ENCODE measurements around the gene LRRC23. TPM values are rescaled to one million over a fixed set of nuclear protein-coding genes. Genes with fewer than 3 reads are reported as not detected.
"Not testable (repeated sequence)": the region's sequence is repeated elsewhere in the genome, so short reads cannot be mapped to it uniquely, and the experiment has no call there.

The LRRC23 gene
- polyA plus RNA-seq, 2 of the 4 experiments (the other 2 are of a cell fraction), result 19.1 to 33.3 TPM

DNA sequence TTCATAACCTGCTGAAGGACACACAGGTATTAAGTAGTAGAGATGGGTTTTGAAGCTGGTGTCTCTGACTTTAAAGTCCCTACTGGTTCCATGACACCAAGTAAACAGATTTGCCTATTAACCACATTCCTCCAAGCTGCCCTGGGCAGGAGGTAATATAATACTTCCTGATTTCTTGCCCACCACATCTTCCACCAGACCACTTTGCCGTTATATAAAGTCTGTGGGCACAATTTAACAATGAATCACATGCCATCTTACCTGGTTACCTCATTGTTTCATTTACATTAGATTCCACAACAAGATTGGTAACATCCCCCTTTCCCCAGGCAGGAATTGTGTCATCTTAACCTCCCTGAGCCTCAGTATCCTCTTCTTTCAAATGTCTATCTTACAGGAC lies 900 bp upstream of the LRRC23 start (continued):
- TF ChIP-seq MAZ (IDR thresholded peaks at IDR 0.05; ENCODE audit: borderline replicate concordance, low read depth, low read length), result no peak
- no peak for TF ChIP-seq FOSL2 (IDR thresholded peaks at IDR 0.05)
- no peak for TF ChIP-seq FOSL2 (CRISPR knock-in tag; IDR thresholded peaks at IDR 0.05)
- no peak for TF ChIP-seq ZSCAN20 (CRISPR knock-in tag; IDR thresholded peaks at IDR 0.05)
- TF ChIP-seq, protein P1, sequence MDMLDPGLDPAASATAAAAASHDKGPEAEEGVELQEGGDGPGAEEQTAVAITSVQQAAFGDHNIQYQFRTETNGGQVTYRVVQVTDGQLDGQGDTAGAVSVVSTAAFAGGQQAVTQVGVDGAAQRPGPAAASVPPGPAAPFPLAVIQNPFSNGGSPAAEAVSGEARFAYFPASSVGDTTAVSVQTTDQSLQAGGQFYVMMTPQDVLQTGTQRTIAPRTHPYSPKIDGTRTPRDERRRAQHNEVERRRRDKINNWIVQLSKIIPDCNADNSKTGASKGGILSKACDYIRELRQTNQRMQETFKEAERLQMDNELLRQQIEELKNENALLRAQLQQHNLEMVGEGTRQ (IDR thresholded peaks at IDR 0.05), result no peak
- TF ChIP-seq NR3C1 (IDR thresholded peaks at IDR 0.05), result no peak

DNA sequence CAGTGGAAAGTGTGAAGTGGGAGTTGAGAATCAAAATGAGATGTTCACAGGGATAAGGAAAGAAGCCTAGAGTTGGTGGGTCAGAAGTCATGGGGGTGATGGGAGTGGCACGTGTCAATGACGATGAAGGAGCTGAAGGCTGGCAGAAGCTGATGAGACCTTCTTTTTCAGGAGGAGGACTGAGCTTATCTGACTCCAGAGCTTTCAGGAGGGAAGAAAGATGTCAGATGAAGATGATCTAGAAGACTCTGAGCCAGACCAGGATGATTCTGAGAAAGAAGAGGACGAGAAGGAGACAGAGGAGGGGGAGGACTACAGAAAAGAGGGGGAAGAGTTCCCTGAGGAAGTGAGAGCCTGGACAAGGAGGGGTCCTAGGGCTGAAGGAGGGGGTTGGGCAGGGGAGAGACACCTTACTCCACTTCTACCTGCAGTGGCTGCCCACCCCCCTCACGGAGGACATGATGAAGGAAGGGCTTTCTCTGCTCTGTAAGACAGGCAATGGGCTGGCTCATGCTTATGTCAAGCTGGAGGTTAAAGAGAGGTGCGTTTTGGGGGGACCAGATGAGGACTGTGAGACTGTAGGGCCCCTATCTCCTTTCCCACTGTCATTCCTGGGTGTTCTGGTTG lies 905 bp downstream of the LRRC23 start:
- FAIRE-seq, result no peak
- Histone ChIP-seq H3K9me3 (no peaks in the 10 kb centered on the region), H3K4me3 (peak overlapping the region; percentile 78), H3K4me2 (peak overlapping the region; percentile 95), H3K4me1 (peaks cover 11% of the 10 kb centered on the region; the same call in 2 of the 3 replicates), H3K27ac (peak overlapping the region; percentile 82 to 91)
- TF ChIP-seq RAD21 (conservative IDR thresholded peaks at IDR 0.05 in 1 of 2, IDR thresholded peaks at IDR 0.05 in 1 of 2) (no peak), POLR2AphosphoS2 (conservative IDR thresholded peaks at IDR 0.05; ENCODE audit: low read length) (no peak), POLR2A (IDR thresholded peaks at IDR 0.05; ENCODE audit: low read length) (no peak), CHD4 (IDR thresholded peaks at IDR 0.05; ENCODE audit: borderline replicate concordance) (no peak), JUN (IDR thresholded peaks at IDR 0.05) (no peak), EP300 (IDR thresholded peaks at IDR 0.05) (no peak), RFX5 (IDR thresholded peaks at IDR 0.05) (no peak), MAFK (IDR thresholded peaks at IDR 0.05; ENCODE audit: partially characterized antibody) (no peak), EHF (CRISPR knock-in tag; IDR thresholded peaks at IDR 0.05) (no peak), HOXB5 (CRISPR knock-in tag; IDR thresholded peaks at IDR 0.05) (no peak), NFE2L2 (conservative IDR thresholded peaks at IDR 0.05; ENCODE audit: low read length) (no peak), FOSL2 (IDR thresholded peaks at IDR 0.05) (no peak), FOSL2 (CRISPR knock-in tag; IDR thresholded peaks at IDR 0.05) (no peak), CEBPB (IDR thresholded peaks at IDR 0.05) (no peak), ZNF302 (CRISPR knock-in tag; IDR thresholded peaks at IDR 0.05) (no peak)
- TF ChIP-seq, protein P2, sequence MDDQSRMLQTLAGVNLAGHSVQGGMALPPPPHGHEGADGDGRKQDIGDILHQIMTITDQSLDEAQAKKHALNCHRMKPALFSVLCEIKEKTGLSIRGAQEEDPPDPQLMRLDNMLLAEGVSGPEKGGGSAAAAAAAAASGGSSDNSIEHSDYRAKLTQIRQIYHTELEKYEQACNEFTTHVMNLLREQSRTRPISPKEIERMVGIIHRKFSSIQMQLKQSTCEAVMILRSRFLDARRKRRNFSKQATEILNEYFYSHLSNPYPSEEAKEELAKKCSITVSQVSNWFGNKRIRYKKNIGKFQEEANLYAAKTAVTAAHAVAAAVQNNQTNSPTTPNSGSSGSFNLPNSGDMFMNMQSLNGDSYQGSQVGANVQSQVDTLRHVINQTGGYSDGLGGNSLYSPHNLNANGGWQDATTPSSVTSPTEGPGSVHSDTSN (IDR thresholded peaks at IDR 0.05), result no peak
- TF ChIP-seq, protein P3, sequence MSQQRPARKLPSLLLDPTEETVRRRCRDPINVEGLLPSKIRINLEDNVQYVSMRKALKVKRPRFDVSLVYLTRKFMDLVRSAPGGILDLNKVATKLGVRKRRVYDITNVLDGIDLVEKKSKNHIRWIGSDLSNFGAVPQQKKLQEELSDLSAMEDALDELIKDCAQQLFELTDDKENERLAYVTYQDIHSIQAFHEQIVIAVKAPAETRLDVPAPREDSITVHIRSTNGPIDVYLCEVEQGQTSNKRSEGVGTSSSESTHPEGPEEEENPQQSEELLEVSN (IDR thresholded peaks at IDR 0.05; ENCODE audit: borderline replicate concordance, low read depth), result no peak
- WGBS (ENCODE audit: missing lambda C conversion rate), result 62% methylated on average over 5 of the region's 5 CpGs
- POLR2A ChIA-PET, result interaction anchor here (0.7 to 1.5 kb wide), 6 partner anchors 9 to 216 kb away, joined by 3 to 6 read pairs (median 4); partner anchors contain the start of genes C12orf57, ENO2, RNU7-1 and SPSB2
- CTCF ChIA-PET, result interaction anchor here (1.1 to 22.2 kb wide), 6 partner anchors 14 to 208 kb away, joined by 3 to 232 read pairs (median 36); partner anchors contain the start of genes SPSB2 and TPI1
- ATAC-seq, result no peak
- DNase-seq (ENCODE audit: low read depth in 1 of 2, low spot score in 1 of 2), result no peak

DNA sequence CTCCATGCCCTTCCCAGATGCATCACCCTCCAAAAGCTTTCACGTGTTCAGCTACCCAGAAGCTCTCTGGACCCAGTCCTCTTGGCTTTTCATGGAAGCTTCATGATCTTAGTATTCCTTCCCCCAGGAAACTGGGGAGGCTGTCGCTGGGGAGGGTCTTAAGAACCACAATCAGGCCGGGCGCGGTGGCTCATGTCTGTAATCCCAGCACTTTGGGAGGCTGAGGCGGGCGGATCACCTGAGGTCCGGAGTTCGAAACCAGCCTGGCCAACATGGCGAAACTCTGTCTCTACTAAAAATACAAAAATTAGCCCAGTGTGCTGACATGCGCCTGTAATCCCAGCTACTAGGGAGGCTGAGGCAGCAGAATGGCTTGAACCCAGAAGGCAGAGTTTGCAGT lies 3.5 kb downstream of the LRRC23 start:
- peaks cover 11% of the 10 kb centered on the region; the same call in 2 of the 3 replicates for H3K4me1 ChIP-seq
- not testable (repeated sequence) for FAIRE-seq; H3K4me3 ChIP-seq; DNase-seq (ENCODE audit: low read depth in 1 of 2, low spot score in 1 of 2); H3K4me2 ChIP-seq; ATAC-seq; H3K9me3 ChIP-seq; H3K27ac ChIP-seq
- ChIA-PET POLR2A (interaction anchor here (0.5 to 1.4 kb wide), 2 partner anchors 27 to 36 kb away, joined by 4 to 6 read pairs; partner anchors contain the start of genes C12orf57 and RNU7-1), CTCF (interaction anchor here (1.2 to 22.2 kb wide), 4 partner anchors 9 to 37 kb away, joined by 4 to 232 read pairs (median 78); partner anchors contain the start of genes SPSB2 and TPI1)
- 97% methylated on average over 11 of the region's 11 CpGs for WGBS (ENCODE audit: missing lambda C conversion rate)

Measured in A549 (cell line).